SU-DHL-6 (cell line): ENCODE data around the gene CYB5B.

ENCODE experiments used
- H2AFZ ChIP-seq: fragments of 200-600 bp; sonication (generic); 2 replicates; pipeline ENCODE4 v1.6.1; 2014; ENCODE audit warnings: low read depth, mild to moderate bottlenecking, moderate library complexity, mixed read lengths, antibody characterized with exemption, low read length; ENCODE audit not compliant: severe bottlenecking
- H3F3A ChIP-seq: fragments of 200-600 bp; shearing (Covaris generic); 2 replicates; pipeline ENCODE4 v1.6.0; 2016; ENCODE audit warnings: antibody characterized with exemption, mild to moderate bottlenecking; ENCODE audit not compliant: insufficient read depth
- H3K27ac ChIP-seq: fragments of 200-600 bp; sonication (generic); 2 replicates; pipeline ENCODE4 v1.5.1; 2016; ENCODE audit warnings: low read depth, mild to moderate bottlenecking, low read length, moderate library complexity, mixed read lengths
- H3K27me3 ChIP-seq: fragments of 200-600 bp; sonication (generic), shearing (Covaris generic); 2 replicates; pipeline ENCODE4 v1.6.0; 2014; ENCODE audit warnings: mild to moderate bottlenecking, low read length
- H3K36me3 ChIP-seq: fragments of 200-600 bp; sonication (generic); 2 replicates; pipeline ENCODE4 v1.6.1; 2014; ENCODE audit warnings: mild to moderate bottlenecking, low read length, mixed read lengths
- H3K4me2 ChIP-seq: fragments of 300-600, 200-600 bp; shearing (Covaris generic), sonication (generic); 2 replicates; pipeline ENCODE4 v1.6.0; 2014; ENCODE audit warnings: low read length, low read depth, mild to moderate bottlenecking; ENCODE audit not compliant: poor library complexity, severe bottlenecking
- H3K4me3 ChIP-seq: fragments of 200-600 bp; sonication (generic); 2 replicates; pipeline ENCODE4 v1.5.1; 2014; ENCODE audit warnings: antibody characterized with exemption, low read length, mild to moderate bottlenecking, mixed read lengths; ENCODE audit not compliant: insufficient read depth, poor library complexity, severe bottlenecking
- H3K79me2 ChIP-seq: fragments of 200-600 bp; sonication (generic); 2 replicates; pipeline ENCODE4 v1.6.1; 2014; ENCODE audit warnings: mild to moderate bottlenecking, low read length, moderate library complexity; ENCODE audit not compliant: insufficient read depth
- H3K9ac ChIP-seq: fragments of 200-600 bp; sonication (generic); 2 replicates; pipeline ENCODE4 v1.7.0; 2014; ENCODE audit warnings: mild to moderate bottlenecking, low read length
- H3K9me2 ChIP-seq: fragments of 200-600 bp; sonication (generic); replicated peaks from 2 replicates; pipeline ENCODE4 v1.6.1; 2014; ENCODE audit warnings: low read length; ENCODE audit not compliant: insufficient read depth
- H3K9me3 ChIP-seq: fragments of 200-600 bp; sonication (generic); 2 replicates; pipeline ENCODE4 v1.6.1; 2014; ENCODE audit warnings: low read length, mixed read lengths; ENCODE audit not compliant: insufficient read depth
- H4K20me1 ChIP-seq: fragments of 200-600 bp; sonication (generic); 2 replicates; pipeline ENCODE4 v1.6.1; 2014; ENCODE audit warnings: low read depth, mild to moderate bottlenecking, antibody characterized with exemption, low read length, moderate library complexity, mixed read lengths
- EZH2phosphoT487 ChIP-seq: fragments of 200-600 bp; sonication (generic), shearing (Covaris generic); conservative IDR thresholded peaks from 2 replicates; pipeline ENCODE4 v1.6.1; 2018; ENCODE audit warnings: mild to moderate bottlenecking, antibody characterized with exemption, low read length, moderate library complexity, mixed read lengths
- TF ChIP-seq, protein P1 (sequence below): fragments of 200-600 bp; sonication (generic); IDR thresholded peaks from one replicate; pipeline ENCODE4 v1.5.1; 2017; ENCODE audit warnings: antibody characterized with exemption, mild to moderate bottlenecking, low read length, moderate library complexity; ENCODE audit not compliant: insufficient read depth, poor library complexity, severe bottlenecking

Gene CYB5B

DNA sequence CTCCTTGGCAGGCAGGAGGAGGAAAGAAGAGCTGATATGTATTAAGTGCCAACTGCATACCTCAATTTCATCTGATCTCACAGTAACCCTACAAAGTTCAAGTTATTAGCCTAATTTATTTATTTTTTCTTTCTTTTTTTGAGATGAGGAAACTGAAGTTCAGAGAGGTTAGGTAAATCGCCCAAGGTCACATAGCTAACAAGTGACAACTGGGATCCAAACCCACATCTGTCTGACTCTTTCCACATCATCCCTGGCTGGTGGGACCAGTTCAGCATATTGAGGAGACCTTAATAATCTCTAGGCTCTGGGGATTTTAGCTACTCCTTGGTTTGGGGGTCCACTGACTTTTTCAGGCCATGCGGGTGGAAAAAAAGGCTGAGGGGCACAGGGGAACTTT lies 60.9 kb downstream of the CYB5B start:
- no peaks in the 10 kb centered on the region for H3K79me2 ChIP-seq
- no peak overlapping the region for H3K4me3 ChIP-seq
- H3K9me3 ChIP-seq: no peaks in the 10 kb centered on the region
- no peaks in the 10 kb centered on the region for H3K9me2 ChIP-seq
- TF ChIP-seq EZH2phosphoT487: no peak
- TF ChIP-seq, protein P1, sequence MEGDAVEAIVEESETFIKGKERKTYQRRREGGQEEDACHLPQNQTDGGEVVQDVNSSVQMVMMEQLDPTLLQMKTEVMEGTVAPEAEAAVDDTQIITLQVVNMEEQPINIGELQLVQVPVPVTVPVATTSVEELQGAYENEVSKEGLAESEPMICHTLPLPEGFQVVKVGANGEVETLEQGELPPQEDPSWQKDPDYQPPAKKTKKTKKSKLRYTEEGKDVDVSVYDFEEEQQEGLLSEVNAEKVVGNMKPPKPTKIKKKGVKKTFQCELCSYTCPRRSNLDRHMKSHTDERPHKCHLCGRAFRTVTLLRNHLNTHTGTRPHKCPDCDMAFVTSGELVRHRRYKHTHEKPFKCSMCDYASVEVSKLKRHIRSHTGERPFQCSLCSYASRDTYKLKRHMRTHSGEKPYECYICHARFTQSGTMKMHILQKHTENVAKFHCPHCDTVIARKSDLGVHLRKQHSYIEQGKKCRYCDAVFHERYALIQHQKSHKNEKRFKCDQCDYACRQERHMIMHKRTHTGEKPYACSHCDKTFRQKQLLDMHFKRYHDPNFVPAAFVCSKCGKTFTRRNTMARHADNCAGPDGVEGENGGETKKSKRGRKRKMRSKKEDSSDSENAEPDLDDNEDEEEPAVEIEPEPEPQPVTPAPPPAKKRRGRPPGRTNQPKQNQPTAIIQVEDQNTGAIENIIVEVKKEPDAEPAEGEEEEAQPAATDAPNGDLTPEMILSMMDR: no peak
- H2AFZ ChIP-seq: no peak overlapping the region
- H3K27me3 ChIP-seq: no peaks in the 10 kb centered on the region
- H3K36me3 ChIP-seq: no peaks in the 10 kb centered on the region
- H3K9ac ChIP-seq: no peak overlapping the region
- no peaks in the 10 kb centered on the region for H4K20me1 ChIP-seq
- H3K27ac ChIP-seq: no peak overlapping the region
- H3F3A ChIP-seq: no peaks in the 10 kb centered on the region
- H3K4me2 ChIP-seq: no peak overlapping the region

DNA sequence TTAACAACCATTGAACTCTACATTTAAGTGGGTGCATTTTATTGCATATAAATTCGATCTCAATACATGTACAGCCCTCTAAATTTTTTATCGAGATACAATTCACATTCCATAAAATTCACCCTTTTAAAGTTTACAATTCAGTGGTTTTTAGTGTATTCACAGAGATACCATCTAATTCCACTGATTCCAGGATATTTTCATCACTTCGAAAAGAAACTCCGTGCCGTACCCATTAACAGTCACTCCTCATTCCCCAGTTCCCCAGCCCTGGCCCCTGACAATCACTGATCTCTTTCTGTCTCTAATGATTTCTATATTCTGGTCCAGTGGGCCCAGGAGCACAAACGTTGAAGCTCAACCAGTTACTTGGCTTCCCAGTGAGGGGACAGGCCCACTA lies 61.4 kb downstream of the CYB5B start:
- Histone ChIP-seq H2AFZ (no peak overlapping the region), H3K4me2 (no peak overlapping the region), H3K79me2 (no peaks in the 10 kb centered on the region), H3K9me2 (no peaks in the 10 kb centered on the region), H3K27me3 (no peaks in the 10 kb centered on the region), H3K4me3 (no peak overlapping the region), H3K9ac (no peak overlapping the region), H3K36me3 (no peaks in the 10 kb centered on the region), H3K27ac (no peak overlapping the region), H3K9me3 (no peaks in the 10 kb centered on the region), H3F3A (no peaks in the 10 kb centered on the region), H4K20me1 (no peaks in the 10 kb centered on the region)
- TF ChIP-seq, protein P1: no peak
- TF ChIP-seq EZH2phosphoT487: no peak

DNA sequence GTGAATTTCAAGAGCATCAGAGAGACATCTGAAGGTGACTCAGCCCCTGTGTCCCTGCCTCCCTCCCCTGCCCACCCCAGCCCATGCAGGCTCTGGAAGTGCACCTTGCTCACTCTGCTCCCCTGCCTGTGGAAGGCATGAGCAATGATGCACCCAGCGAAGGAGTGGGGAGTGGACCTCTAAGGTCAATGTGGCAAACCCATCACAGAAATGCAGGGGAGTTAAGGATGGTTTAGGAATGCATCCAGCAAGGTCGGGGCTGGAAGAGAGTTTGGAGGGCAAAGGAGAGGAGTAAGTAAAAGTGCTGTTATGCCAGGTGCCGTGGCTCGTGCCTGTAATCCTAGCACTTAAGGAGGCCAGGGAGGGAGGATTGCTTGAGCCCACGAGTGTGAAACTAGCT lies 61.9 kb downstream of the CYB5B start:
- no peaks in the 10 kb centered on the region for H3K9me2 ChIP-seq

More for the DNA sequence above, 61.9 kb downstream of the CYB5B start:
- Histone ChIP-seq H3K9me3 (no peaks in the 10 kb centered on the region), H3K9ac (no peak overlapping the region), H3F3A (no peaks in the 10 kb centered on the region), H4K20me1 (no peaks in the 10 kb centered on the region), H3K27ac (no peak overlapping the region), H3K36me3 (no peaks in the 10 kb centered on the region), H3K4me2 (no peak overlapping the region), H2AFZ (no peak overlapping the region), H3K79me2 (no peaks in the 10 kb centered on the region), H3K4me3 (no peak overlapping the region), H3K27me3 (no peaks in the 10 kb centered on the region)
- no peak for TF ChIP-seq EZH2phosphoT487
- TF ChIP-seq, protein P1: no peak
